ENCODE results near the gene DYNC2H1.

DNA sequence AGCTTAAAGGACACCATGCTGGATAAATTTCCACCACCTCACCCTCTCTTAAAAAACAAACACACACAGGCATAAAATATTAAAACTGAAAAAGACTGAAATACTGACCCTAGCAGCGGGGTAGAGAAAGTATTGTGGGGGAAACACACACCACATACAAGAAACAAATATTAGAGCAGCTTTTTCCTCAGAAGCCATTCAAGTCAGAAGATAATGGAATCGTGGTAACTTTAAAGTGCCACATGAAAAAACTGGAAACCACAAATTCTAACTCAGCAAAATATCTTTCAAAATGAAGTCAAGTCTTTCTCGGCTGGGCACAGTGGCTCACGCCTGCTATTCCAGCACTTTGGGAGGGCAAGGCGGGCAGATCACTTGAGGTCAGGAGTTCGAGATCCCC, 223.2 kb downstream of the DYNC2H1 start:
- TF ChIP-seq, protein P1, sequence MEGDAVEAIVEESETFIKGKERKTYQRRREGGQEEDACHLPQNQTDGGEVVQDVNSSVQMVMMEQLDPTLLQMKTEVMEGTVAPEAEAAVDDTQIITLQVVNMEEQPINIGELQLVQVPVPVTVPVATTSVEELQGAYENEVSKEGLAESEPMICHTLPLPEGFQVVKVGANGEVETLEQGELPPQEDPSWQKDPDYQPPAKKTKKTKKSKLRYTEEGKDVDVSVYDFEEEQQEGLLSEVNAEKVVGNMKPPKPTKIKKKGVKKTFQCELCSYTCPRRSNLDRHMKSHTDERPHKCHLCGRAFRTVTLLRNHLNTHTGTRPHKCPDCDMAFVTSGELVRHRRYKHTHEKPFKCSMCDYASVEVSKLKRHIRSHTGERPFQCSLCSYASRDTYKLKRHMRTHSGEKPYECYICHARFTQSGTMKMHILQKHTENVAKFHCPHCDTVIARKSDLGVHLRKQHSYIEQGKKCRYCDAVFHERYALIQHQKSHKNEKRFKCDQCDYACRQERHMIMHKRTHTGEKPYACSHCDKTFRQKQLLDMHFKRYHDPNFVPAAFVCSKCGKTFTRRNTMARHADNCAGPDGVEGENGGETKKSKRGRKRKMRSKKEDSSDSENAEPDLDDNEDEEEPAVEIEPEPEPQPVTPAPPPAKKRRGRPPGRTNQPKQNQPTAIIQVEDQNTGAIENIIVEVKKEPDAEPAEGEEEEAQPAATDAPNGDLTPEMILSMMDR (IDR thresholded peaks at IDR 0.05), result no peak
- no peak for TF ChIP-seq POLR2A (IDR thresholded peaks at IDR 0.05)

Data from Peyer's patch (tissue), 4 donors.